IPS-NIHi7 (cell line): ENCODE measurements around the gene COPZ1.

Experiments used
- DNase-seq: peaks from one replicate; pipeline ENCODE4 v3.0.0; 2012; ENCODE audit warnings: mixed read lengths; ENCODE audit errors: extremely low spot score

The COPZ1 gene

DNA sequence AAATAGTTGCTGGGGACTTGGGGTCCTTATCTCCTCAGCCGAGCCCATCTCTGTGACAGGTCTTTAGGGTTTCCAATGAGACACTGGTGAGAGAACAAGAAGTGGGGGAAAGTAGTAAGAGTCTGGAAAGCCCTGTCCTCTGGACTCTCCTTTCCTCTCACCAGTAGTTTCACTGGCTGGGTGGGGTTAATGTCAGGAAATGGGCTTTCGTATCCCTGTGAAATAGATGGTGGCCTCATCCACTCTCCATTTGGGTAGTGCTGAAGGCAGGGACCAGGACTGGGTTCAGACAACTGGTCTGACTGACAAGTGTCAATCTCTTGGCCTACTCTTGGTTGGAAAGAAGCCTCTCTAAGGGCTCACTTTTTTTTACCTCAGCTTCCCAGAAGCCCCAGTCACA is 52.1 kb downstream of the COPZ1 start:
- DNase-seq: no peak

DNA sequence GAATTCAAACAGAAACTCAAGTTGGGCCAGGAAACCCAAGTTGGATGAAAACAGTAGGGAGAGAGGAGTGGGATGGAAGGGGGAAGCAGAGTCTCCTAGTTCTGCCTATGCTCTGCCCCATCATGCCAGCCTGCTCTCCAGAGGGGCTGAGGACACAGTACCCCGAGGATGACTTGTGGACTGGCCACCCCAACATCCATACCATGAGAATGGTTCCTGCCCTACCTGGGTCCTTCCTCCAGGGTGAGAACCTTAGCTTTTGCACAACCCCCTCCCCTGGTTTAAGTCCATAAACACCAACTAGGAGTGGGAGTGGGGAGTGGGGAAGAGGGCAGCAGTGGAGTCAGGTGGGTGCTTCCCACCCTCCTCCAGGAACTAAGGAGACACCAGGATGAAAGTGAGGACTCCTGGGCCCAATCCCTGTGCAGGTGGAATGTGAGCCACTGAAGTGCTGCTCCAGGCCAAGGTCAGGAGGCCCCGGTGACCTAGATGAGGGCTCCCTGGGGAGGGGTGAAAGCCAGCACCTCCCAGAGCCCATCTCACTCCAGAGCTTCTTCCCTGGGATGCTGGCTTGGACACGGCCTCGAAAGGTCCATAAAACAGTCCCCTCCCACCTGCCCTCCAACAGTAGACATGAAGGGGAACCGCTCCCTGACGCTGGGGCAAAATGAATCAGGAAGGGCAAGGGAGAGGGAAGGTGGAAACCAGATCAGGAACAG is 53.0 kb downstream of the COPZ1 start:
- DNase-seq: no peak

DNA sequence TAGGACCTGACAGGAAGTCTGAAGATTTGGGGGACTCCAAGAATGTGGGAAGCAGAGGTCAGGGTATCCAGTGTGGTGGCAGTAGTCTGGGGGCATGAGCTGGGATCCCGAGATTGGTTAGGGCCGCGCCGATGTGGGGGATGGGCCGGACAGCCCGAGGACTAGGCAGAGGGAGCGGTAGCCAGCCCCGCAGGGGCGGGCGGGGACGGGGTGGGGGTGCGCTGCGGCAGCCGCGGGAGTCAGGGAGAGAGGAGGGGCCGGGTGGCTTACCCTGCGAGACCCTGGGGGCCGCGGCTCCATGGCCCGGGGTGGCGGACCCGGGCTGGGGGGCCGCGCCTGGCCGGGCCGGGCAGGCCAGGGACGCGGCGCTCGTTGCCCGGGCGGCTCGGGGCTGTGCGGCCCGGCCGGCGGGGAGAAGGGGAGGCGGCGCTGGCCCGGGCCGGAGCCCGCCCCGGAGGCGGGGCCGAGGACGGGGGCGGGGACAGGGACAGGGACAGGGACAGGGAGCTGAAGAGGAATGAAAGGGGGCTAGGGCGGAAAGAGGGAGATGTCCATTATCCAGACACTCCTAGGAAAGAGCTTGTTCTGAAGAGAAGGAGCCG is 54.0 kb downstream of the COPZ1 start:
- peak; percentile 89 for DNase-seq

DNA sequence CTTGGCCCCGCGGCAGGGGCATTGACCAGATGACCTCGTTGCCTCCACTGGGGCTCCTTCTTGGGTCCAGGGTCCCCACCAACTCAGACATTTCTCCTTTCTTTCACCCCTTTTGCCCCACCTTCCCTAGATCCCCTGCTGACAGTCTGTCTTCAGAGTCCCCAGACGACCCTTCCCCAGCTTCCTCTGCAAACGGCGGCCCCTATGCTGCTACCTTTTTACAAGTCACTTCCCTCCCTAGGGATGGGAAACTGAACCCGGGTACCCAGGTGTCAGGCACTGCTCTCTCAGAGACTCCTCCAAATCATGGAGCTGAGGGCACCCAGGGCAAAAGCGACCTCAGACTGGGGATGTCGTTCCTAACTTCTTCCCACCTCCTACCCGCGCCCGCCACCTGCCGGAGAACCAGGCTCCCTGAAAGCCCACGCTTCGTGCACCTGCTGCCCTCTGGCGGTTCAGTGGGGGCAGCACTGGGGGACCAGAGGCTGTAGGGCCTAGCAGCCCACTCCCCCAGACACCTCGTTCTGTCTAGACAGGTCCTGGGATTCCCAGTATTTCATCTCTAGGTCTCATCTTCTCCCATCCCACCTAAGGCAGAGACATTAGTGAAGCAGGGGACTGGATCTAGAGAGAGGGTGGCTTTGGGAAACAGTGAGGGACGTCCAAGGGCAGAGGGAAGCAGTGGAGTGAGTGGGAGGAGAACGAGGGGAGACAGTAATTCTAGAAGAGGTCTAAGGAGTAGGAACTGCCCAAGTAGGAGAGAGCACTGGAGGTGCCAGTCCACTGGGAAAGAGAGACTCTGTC is 54.7 kb downstream of the COPZ1 start:
- peak; percentile 94 for DNase-seq

DNA sequence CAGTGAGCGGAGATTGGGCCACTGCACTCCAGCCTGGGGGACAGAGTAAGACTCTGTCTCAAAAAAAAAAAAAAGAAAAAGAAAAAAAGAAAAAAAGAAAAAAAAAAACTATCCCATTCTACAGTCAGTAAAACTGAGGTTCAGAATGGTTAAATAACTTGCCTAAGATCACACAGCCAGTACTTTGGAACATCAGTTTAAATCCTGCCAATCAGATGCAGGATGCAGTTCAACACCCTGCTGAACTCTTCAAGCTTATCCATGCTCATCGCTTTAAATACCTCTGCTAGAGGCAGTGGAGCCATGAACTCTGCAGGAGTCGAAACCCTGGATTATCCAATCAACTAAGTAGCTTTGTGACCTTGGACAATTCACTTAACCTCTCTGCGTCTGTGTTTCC is 56.2 kb downstream of the COPZ1 start:
- DNase-seq: no peak

DNA sequence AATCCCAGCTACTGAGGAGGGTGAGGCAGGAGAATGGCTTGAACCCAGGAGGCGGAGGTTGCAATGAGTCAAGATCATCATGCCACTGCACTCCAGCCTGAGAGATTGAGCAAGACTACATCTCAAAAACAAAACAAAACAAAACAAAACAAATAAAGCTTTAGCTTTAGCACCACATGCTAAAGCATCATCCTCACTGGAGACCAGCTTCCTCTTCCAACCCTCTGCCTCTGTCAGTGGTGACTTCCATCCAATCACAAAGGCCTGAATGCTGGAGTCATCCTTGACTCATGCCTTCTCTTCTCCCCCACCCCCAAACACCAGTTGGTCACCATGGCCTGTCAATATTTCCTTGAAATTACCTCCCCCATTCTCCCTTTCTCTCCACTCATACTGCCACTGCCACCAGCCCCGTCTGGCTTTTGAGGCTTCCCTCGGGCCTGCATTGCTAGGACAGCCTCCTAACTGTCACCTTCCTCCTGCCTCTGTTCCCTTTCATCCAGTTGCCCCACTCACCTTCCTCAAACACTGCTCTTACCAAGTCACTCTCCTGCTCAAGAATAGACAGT is 58.2 kb downstream of the COPZ1 start:
- no peak for DNase-seq

DNA sequence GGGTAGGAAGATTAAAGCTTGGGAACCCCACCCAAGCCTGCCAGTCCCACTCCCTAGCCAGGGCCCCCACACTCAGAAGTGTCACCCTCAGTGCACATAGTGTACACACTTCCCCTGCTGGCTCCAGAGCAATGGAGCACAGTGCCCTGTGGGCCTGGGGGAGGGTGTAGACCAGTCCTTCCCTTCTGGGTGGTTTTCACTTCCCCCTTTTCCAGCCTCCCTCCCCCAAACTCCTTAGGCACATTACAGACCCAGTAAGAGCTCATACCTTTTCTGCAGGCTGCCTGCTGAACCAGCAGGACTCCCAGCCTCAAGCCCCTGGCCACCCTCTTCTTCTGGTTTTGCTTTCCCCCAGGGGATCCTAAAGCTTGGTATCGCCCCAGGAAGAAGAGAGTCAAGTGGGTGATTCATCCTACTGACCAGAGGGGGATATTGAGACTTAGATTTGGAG is 59.7 kb downstream of the COPZ1 start, which contains the start of gene ZNF385A:
ZNF385A (minus strand) TSS at position 143 of the 451 bp plus-strand sequence. CDS start 219 bp downstream, outside the sequence.
- DNase-seq: no peak

DNA sequence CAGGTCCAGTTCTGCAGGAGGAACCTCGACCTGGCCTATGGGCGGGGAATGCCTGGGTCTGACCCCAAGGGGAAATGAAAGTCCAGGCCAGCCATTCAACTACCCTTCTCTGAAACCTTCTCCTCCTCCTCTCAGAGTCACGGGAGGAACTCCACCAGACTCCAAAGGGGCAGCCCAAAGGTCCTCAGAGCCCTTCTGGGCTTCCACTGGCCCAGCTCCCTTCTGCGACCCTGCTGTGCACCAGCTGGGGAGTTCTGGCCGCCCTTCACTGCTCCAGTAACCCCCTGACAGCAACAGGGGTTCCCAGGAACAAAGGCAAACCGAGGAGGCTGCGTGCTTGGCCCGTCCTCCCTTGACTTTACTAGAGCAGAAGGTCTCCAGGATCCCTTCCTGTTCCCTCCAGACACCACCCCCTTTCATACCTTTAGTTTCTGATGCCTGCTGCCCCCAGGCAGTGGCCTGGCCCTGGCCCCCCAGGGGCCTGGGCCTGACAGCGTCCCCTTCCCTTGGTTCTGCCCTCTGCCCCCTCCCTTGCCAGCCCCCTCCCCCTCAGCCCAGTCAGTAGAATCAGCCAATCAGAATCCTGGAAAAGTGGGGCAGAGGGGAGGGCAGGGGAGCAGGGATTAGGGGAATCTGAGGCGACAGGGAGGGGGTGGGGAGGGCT is 60.5 kb downstream of the COPZ1 start:
- peak; percentile 67 for DNase-seq

DNA sequence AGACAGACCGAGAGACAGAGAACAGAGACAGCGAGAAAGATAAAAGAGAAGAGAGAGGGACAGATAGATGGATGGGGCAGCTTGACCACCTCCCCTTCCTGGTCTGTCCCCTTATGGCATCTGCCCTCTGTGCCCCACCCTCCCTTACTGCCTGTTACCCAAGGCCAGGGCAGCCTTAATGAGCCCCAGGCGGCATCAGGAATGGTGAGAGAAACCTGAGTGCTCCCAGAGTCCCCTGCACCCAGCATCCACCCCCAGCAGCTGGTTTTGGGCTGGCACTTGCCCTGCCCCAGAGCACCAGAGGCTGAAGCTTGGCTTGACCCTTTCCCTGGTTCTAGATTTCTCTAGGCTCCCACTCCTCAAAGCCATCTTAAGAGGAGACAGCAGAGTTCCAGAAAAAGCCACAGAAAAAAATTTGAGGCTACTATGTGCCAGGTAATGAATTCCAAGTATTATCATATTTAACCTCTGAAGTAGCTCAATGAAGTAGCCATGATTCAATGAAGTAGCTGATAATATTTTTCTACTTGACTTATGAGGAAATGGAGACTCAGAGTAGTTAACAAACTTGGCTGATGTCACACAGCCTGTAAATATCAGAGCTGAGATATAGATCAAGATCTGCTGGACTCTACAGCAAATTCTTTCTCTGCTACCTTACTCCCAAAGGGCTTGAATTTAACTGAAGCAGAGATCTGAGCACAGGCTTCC is 61.6 kb downstream of the COPZ1 start:
- DNase-seq: no peak

DNA sequence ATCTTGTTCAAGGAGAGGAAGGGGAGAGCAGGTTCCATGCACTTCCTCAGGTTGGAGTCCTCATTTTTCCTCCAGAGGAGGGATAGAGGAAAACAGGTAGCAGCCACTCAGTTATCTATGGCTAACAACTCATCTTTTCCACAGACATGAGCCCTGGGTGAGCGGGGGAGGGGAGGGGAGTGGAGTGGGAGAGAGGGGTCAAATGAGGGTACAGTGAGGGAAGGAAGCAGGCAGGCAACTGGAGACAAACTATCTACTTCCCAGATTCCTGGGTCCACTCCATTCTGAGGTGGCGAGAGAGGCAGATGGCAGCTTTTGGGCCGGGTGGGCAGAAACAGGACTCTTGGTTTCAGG is 62.2 kb downstream of the COPZ1 start:
- no peak for DNase-seq

DNA sequence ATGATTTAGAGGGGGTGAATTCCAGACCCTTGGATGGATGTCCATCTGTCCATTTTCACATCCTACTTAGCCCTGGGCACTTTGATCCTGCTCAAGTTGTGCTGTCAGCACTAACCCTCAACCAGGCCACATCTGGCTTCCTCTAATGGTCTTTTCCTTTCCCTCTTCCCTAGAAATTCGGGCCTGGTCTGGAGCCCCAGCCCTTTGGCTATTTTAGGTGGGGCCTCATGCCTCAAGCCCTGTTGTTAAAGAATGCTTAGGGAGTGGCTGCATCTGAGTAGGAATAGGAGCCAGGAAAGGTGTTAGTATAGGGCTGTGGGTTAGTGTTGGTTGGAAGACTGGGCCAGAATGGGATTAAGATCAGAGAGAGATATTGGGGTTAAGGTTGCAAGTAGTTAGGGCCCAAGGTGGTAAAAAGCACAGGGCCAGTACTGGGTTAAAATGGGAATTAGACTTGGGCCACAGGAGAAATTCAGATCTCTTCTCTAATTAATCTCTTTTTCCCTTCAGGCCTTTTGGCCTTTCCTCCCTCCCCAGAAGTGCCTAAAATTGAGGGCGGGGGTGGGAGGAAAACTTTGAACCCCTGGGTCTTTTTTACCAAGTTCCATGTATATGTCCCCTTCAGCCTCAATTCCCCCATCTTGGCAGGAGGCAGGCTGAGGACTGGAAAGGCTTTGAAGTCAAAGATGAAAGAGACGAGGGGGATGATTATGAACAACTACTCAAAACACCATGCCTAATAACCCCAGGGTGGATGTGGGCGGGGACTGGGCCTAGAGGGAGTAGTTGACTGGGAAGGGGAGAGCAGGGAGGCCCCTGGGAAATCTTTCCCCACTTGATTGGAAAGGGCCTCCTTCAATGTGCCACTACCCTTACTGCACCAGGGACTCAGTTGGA is 63.6 kb downstream of the COPZ1 start:
- no peak for DNase-seq

DNA sequence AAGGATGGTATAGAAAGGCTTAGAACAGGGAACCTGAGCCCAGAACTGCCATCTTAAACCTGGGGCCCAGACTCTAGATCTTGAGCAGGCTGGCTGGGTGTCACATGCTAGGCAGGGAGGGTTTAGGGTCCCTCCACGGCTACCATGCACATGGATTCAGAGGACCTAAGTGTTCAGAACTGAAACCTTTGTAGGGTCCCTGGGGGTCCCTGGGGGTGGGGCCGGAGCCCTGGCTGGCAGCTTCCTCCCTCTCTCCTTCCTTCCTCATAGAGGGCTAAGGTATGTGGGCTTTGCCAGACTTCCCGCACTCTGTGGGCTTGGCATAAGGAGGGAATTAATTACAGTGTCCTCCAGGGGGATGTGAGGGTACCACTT is 64.2 kb downstream of the COPZ1 start:
- no peak for DNase-seq

DNA sequence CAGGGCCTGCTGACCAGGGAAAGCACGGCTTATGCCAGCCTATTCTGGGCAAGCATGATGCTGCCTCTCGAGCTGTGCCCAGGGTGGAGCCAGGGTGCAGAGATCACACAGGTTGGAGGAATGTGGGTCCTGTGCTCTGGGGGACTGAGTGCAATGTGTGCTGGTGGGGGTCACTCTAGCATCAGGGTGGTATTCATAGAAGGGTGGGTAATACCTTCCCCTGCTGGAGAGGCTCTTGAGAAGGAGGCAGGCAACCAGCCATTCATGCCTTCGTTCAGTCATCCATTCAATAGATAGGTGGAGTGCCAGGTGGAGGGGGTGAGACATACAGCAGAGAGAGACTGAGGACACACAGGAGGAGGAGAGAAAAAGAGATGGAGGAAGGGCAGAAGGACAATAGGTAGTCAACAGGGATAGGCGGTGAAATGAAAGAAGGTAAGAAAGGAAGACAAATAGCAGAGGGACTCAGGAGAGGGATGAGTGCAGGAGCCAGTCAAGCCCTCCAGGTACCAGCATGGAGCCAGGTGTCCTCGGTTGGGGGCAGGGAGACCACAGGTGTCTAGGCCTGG is 64.8 kb downstream of the COPZ1 start:
- no peak for DNase-seq

DNA sequence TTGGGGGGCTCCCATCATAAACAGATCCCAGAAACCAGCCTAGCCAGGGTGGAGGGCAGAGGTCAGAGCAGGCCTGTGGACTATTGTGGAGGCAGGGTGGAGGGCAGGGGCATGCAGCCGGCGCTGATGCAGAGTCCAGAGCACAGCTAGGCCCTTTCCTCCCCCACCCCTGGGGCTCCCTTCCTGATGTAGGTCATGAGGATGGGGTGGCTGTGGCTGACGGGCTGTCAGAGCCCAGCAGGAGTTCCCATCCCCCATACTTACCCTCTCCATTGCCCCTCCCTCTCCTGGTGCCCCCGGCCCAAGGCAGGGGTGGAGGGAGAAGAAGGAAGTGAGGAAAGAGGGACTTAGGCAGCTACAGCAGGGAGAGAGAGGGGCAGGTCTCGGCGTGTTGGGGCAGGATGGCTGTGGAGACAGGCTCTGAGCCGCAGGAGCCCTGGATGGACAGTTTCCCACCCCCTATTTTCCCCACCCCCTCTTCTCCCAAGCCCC is 65.3 kb downstream of the COPZ1 start:
- DNase-seq: no peak

DNA sequence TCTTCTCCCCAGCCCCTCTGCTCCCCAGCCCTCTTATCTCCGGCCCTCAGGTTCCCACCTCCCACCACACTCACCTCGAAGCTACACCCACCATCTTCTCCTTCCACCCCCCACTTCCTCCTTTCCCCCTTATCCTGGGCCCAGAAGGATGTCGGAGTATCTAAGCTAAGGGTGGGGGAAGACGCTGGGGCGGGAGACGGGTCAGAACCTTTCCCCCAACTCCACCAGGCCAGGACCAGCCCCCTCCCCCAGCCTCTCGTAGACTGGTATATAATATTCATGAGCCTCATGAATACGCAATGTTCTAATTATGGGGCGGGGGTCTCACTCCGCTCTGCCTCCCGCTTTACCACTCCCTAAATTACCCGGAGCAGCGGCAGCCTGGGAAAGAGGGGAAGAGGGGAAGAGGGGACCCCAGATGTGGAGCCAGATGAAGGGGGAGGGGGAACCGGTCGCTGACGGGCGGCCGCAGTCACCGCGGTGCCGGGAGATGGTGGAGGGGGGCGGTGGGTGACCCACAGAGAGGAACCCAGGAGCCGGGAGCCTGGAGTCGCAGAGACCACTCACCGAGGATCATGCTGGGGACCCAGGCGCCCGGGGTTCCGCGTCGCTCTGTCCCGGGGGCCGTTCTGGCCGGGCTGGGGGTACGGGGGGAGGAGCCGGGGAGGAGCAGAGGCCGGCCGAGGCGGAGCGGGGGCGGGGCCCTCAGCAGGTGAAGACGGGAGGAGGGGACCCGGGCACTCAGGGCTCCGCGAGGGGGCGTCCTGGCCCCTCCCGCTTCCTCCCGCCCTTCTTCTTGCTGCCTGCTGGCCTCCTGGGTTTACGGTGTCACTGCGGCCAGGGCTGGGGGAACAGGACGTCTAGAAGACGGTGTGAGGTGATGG is 66.0 kb downstream of the COPZ1 start:
- peak; percentile 90 for DNase-seq

DNA sequence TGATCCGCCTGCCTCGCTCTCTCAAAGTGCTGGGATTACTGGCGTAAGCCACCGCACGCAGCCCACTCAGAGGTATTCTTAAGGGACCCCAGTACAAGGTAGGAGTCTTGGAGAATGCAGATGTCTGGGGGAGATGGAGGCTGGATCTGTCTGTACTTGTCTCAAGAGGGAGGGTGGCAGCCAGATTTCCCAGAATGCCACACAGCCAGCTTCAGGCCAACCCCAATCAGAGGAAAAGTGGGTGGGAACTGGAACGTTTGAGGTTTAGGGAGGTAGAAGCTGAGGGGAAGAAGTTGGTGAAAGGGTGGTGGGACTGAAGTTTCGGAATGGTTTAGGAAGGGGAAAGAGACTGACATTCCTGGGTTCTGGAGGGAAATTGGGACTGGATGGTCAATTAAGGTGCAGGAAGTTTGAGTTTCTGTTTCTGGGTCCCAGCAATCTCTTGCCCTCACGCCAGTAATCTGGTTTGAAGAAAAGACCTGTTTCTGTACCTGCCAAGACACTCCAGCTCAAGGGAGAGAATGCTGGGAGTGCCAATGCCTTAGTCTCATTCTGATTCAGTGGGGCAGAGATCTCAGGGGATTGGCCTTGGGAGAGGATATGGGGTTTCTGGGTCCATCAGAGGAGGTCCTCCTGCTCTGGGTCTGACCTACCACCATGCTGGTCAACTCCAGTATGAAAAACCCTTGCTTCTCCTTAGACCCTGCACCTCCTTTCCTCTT is 67.7 kb downstream of the COPZ1 start:
- DNase-seq: no peak

DNA sequence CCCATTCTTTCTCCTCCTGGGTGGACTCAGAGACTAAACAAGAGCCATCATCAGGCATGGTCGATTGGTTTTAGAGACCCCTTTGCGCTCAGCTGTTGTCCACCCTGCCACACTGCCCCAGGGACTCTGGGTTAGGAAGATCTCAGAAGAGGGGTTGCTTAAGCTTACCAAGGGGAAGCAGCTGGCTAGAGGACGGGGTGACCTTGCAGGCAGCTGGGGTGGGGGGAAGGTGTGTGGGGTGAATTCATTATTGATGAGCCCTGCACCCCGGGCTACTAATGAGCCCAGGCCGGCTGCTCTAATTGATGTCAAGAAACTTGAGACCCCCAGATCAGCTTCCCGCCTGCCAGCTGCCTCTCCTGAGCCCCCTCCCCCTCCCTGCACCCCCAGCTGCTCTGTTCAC is 68.3 kb downstream of the COPZ1 start:
- DNase-seq: no peak

DNA sequence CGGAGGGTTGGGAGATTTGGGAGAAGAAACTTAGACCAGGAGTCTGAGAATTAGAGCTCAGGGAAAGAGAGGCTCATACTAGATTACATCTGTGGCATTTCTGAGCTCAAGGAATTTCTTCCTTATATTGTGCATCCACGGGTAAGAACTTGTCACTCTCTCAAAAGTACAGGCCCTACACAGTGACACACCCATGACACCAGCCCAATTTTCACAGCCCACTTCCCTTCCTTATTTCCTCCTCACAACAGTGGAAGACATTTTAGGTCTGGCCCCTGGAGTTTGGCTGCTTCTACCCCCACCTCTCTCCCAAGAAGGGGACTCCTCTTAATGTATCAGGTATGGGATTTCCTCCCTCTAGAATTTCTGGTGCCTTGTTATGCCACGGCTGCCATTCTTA is 68.8 kb downstream of the COPZ1 start:
- no peak for DNase-seq
